Activated CD8-positive, alpha-beta memory T cell treated with anti-CD3 and anti-CD28 coated beads, Interleukin-2, amount 50 U/mL, for 24 hours (primary cell): ENCODE measurements around the gene RCCD1.
"Not testable (repeated sequence)": the region's sequence is repeated elsewhere in the genome, so short reads cannot be mapped to it uniquely, and the experiment has no call there.

Source experiments
- DNase-seq: peaks from one replicate; pipeline ENCODE4 v3.0.0-alpha.2; 2020; ENCODE audit errors: extremely low read depth

The RCCD1 gene

GRCh38 chr15:90954712-90955623 is at the start of gene RCCD1:
Gene RCCD1, plus strand, starts transcription at chr15:90954884. Its CDS starts 1,851 bp downstream, at chr15:90956735.
- peak; percentile 74 for DNase-seq

GRCh38 chr15:90905306-90906180 is 49.1 kb upstream of the RCCD1 start:
- no peak for DNase-seq

- no peak for DNase-seq
Measured at GRCh38 chr15:90906181-90906849, 48.4 kb upstream of the RCCD1 start.

- DNase-seq, result no peak
Measured at GRCh38 chr15:90907051-90907660, 47.5 kb upstream of the RCCD1 start.

GRCh38 chr15:90907838-90908507 is 46.7 kb upstream of the RCCD1 start:
- no peak for DNase-seq

- not testable (repeated sequence) for DNase-seq
Measured at GRCh38 chr15:90909449-90909848, 45.2 kb upstream of the RCCD1 start.

GRCh38 chr15:90909976-90910375 is 44.7 kb upstream of the RCCD1 start:
- DNase-seq, result no peak

- no peak for DNase-seq
Measured at GRCh38 chr15:90910441-90911301, 44.0 kb upstream of the RCCD1 start.

- no peak for DNase-seq
Measured at GRCh38 chr15:90911302-90911623, 43.4 kb upstream of the RCCD1 start.

GRCh38 chr15:90911906-90912769 is 42.5 kb upstream of the RCCD1 start:
- DNase-seq, result no peak

GRCh38 chr15:90912770-90913075 is 42.0 kb upstream of the RCCD1 start:
- no peak for DNase-seq

GRCh38 chr15:90913398-90913944 is 41.2 kb upstream of the RCCD1 start:
- no peak for DNase-seq

- DNase-seq, result no peak
Measured at GRCh38 chr15:90914305-90915080, 40.2 kb upstream of the RCCD1 start.

- no peak for DNase-seq
Measured at GRCh38 chr15:90915216-90915807, 39.4 kb upstream of the RCCD1 start.

GRCh38 chr15:90915808-90916440 is 38.8 kb upstream of the RCCD1 start:
- no peak for DNase-seq

GRCh38 chr15:90916461-90916860 is 38.2 kb upstream of the RCCD1 start:
- DNase-seq, result no peak

- no peak for DNase-seq
Measured at GRCh38 chr15:90917569-90917968, 37.1 kb upstream of the RCCD1 start.
